GM23338 (cell line): ENCODE measurements around the gene HERC4. TPM values are rescaled to one million over a fixed set of nuclear protein-coding genes. Genes with fewer than 3 reads are reported as not detected.

Experiments
- ATAC-seq: fragments of 200-7000 bp; cut with Tn5 transposase; 3 replicates; pipeline ENCODE4 v1.9.1; 2020
- DNase-seq: peaks from one replicate; pipeline ENCODE4 v3.0.0-alpha.2; 2015; ENCODE audit warnings: low spot score
- H2AFZ ChIP-seq: fragments of 200-600 bp; sonication (generic); 2 replicates; pipeline ENCODE4 v1.8.0; 2016; ENCODE audit warnings: antibody characterized with exemption, mild to moderate bottlenecking, moderate library complexity
- H3F3A ChIP-seq: fragments of 200-600 bp; sonication (generic); replicated peaks from 2 replicates; pipeline ENCODE4 v1.8.0; 2017; ENCODE audit warnings: antibody characterized with exemption, mixed run types, low read depth
- H3K27ac ChIP-seq: fragments of 200-600 bp; sonication (generic); 2 replicates; pipeline ENCODE4 v1.6.1; 2016; ENCODE audit warnings: low read depth
- H3K27me3 ChIP-seq: fragments of 200-600 bp; sonication (generic); 2 replicates; pipeline ENCODE4 v1.8.0; 2016; ENCODE audit warnings: mild to moderate bottlenecking, mixed run types, moderate library complexity; ENCODE audit not compliant: insufficient read depth
- H3K36me3 ChIP-seq: fragments of 200-600 bp; sonication (generic); 2 replicates; pipeline ENCODE4 v1.8.0; 2016; ENCODE audit warnings: mild to moderate bottlenecking; ENCODE audit not compliant: insufficient read depth
- H3K4me1 ChIP-seq: fragments of 200-600 bp; sonication (generic); 2 replicates; pipeline ENCODE4 v1.8.0; 2016; ENCODE audit warnings: mild to moderate bottlenecking, moderate library complexity; ENCODE audit not compliant: insufficient read depth
- H3K4me2 ChIP-seq: fragments of 200-600 bp; sonication (generic); 2 replicates; pipeline ENCODE4 v1.7.1; 2017; ENCODE audit warnings: mixed run types
- H3K4me3 ChIP-seq: fragments of 200-600 bp; sonication (generic); 2 replicates; pipeline ENCODE4 v1.6.1; 2016; ENCODE audit warnings: mixed run types
- H3K79me2 ChIP-seq: fragments of 200-600 bp; sonication (generic); replicated peaks from 2 replicates; pipeline ENCODE4 v1.8.0; 2017; ENCODE audit warnings: mild to moderate bottlenecking; ENCODE audit not compliant: insufficient read depth
- H3K9me2 ChIP-seq: fragments of 200-600 bp; sonication (generic); 2 replicates; pipeline ENCODE4 v1.8.0; 2017; ENCODE audit not compliant: insufficient read depth
- H4K20me1 ChIP-seq: fragments of 200-600 bp; sonication (generic); replicated peaks from 2 replicates; pipeline ENCODE4 v1.8.0; 2017; ENCODE audit warnings: mild to moderate bottlenecking; ENCODE audit not compliant: insufficient read depth
- H3K27ac Mint-ChIP-seq: 2 replicates; pipeline ENCODE4 v1.8.0; 2020; ENCODE audit warnings: inconsistent platforms, mild to moderate bottlenecking, moderate library complexity, mixed read lengths
- H3K27me3 Mint-ChIP-seq: 3 replicates; pipeline ENCODE4 v1.8.0; 2022; ENCODE audit warnings: low read depth, mild to moderate bottlenecking, moderate library complexity, mixed read lengths, inconsistent platforms; ENCODE audit not compliant: insufficient read depth, poor library complexity
- H3K36me3 Mint-ChIP-seq: 3 replicates; pipeline ENCODE4 v1.8.0; 2021; ENCODE audit warnings: low read depth, mild to moderate bottlenecking, inconsistent platforms, moderate library complexity, mixed read lengths
- H3K4me1 Mint-ChIP-seq: 3 replicates; pipeline ENCODE4 v1.8.0; 2020; ENCODE audit warnings: mild to moderate bottlenecking, inconsistent platforms, mixed read lengths
- H3K4me3 Mint-ChIP-seq: 3 replicates; pipeline ENCODE4 v1.8.0; 2021; ENCODE audit warnings: moderate library complexity, mild to moderate bottlenecking, inconsistent platforms, mixed read lengths
- H3K9me3 Mint-ChIP-seq: 3 replicates; pipeline ENCODE4 v1.8.0; 2020; ENCODE audit warnings: moderate library complexity, mild to moderate bottlenecking, inconsistent platforms, mixed read lengths
- CREB1 ChIP-seq: fragments of 250-450 bp; sonication (Bioruptor Pico); IDR thresholded peaks from 2 replicates; pipeline ENCODE4 v1.5.0; 2020; ENCODE audit warnings: low read depth, mild to moderate bottlenecking, moderate library complexity
- EZH2 ChIP-seq: fragments of 200-600 bp; sonication (generic); IDR thresholded peaks from one replicate; pipeline ENCODE4 v1.8.0; 2017; ENCODE audit warnings: antibody characterized with exemption, mild to moderate bottlenecking, low read depth; ENCODE audit not compliant: unreplicated experiment
- EZH2phosphoT487 ChIP-seq: fragments of 200-600 bp; sonication (generic); IDR thresholded peaks from one replicate; pipeline ENCODE4 v1.8.1; 2018; ENCODE audit warnings: antibody characterized with exemption; ENCODE audit not compliant: unreplicated experiment
- JUNB ChIP-seq: IDR thresholded peaks from one replicate; pipeline ENCODE4 v1.6.1; 2016; ENCODE audit warnings: antibody characterized with exemption; ENCODE audit not compliant: unreplicated experiment
- NANOG ChIP-seq: IDR thresholded peaks from 2 replicates; pipeline ENCODE4 v1.6.1; 2016; ENCODE audit warnings: antibody characterized with exemption, borderline replicate concordance
- POLR2AphosphoS5 ChIP-seq: IDR thresholded peaks from 2 replicates; pipeline ENCODE4 v1.6.1; 2016; ENCODE audit warnings: antibody characterized with exemption, low read depth
- STAT1 ChIP-seq: IDR thresholded peaks from one replicate; pipeline ENCODE4 v1.6.1; 2016; ENCODE audit warnings: antibody characterized with exemption; ENCODE audit not compliant: unreplicated experiment
- ZNF114 ChIP-seq: fragments of 250-450 bp; sonication (Bioruptor Pico); IDR thresholded peaks from 2 replicates; pipeline ENCODE4 v1.5.0; 2020; ENCODE audit warnings: mild to moderate bottlenecking, moderate library complexity
- ZNF331 ChIP-seq: fragments of 250-450 bp; sonication (Bioruptor Pico); IDR thresholded peaks from 2 replicates; pipeline ENCODE4 v1.5.0; 2020; ENCODE audit warnings: low read depth, mild to moderate bottlenecking, moderate library complexity
- polyA plus RNA-seq: library from polyadenylated mRNA; unstranded; fragments of >200 nt; fragmentation: Nextera tagmentation; extraction: Ambion mirVana; gene quantifications from 2 replicates; pipeline ENCODE4 v1.2.1, GENCODE V29; 2016
- total RNA-seq: library from RNA; depleted of rRNA; stranded (reverse); fragments of >200 nt; shearing (Covaris generic); gene quantifications from 2 replicates; pipeline ENCODE4 v1.2.3, GENCODE V29; 2014
- TF ChIP-seq, protein P1 (sequence below), 2 experiments: fragments of 200-600 bp in 1 of 2; sonication (generic) in 1 of 2; conservative IDR thresholded peaks; 2 replicates each; pipeline versions ENCODE4 v1.5.1 to v1.6.1; 2016 to 2017; ENCODE audit warnings: antibody characterized with exemption in 2 of 2, low read depth in 2 of 2, mild to moderate bottlenecking in 2 of 2, moderate library complexity in 1 of 2
- TF ChIP-seq, protein P2 (sequence below): IDR thresholded peaks from one replicate; pipeline ENCODE4 v1.6.1; 2018; ENCODE audit warnings: antibody characterized with exemption; ENCODE audit not compliant: unreplicated experiment
- TF ChIP-seq, protein P3 (sequence below): IDR thresholded peaks from 2 replicates; pipeline ENCODE4 v1.6.1; 2016; ENCODE audit warnings: antibody characterized with exemption
- TF ChIP-seq, protein P4 (sequence below): fragments of 250-450 bp; sonication (Bioruptor Pico); IDR thresholded peaks from 2 replicates; pipeline ENCODE4 v1.5.0; 2020; ENCODE audit warnings: mild to moderate bottlenecking, moderate library complexity

HERC4 gene
- total and polyA plus RNA-seq, 2 experiments from 2014 or later: 20.1 to 67.2 TPM

DNA sequence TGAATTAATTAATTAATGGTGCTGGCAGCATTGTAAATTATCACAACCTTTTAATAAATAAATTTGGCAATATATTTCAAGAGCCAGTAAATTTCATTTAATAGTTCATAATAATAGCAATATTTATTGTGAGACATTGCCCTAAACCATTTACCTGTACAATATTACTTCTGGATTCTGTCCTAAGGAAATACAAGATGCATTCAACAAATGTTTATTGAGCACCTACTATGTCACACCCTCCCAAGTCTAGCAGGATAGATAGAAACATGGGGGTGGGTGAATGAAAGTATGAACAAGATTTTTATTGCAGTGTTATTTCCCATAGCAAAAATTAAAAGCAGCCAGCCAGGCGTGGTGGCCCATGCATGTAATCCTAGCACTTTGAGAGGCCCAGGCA is 4.4 kb upstream of the HERC4 start:
- H3K27ac ChIP-seq: no peak overlapping the region
- TF ChIP-seq ZNF331 (CRISPR knock-in tag) (no peak), POLR2AphosphoS5 (no peak), STAT1 (no peak), CREB1 (CRISPR knock-in tag) (no peak), ZNF114 (CRISPR knock-in tag) (no peak), NANOG (no peak), JUNB (no peak), EZH2 (no peak), EZH2phosphoT487 (no peak)
- TF ChIP-seq, protein P1, sequence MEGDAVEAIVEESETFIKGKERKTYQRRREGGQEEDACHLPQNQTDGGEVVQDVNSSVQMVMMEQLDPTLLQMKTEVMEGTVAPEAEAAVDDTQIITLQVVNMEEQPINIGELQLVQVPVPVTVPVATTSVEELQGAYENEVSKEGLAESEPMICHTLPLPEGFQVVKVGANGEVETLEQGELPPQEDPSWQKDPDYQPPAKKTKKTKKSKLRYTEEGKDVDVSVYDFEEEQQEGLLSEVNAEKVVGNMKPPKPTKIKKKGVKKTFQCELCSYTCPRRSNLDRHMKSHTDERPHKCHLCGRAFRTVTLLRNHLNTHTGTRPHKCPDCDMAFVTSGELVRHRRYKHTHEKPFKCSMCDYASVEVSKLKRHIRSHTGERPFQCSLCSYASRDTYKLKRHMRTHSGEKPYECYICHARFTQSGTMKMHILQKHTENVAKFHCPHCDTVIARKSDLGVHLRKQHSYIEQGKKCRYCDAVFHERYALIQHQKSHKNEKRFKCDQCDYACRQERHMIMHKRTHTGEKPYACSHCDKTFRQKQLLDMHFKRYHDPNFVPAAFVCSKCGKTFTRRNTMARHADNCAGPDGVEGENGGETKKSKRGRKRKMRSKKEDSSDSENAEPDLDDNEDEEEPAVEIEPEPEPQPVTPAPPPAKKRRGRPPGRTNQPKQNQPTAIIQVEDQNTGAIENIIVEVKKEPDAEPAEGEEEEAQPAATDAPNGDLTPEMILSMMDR (conservative IDR thresholded peaks at IDR 0.05; ENCODE audit: low read depth in 2 of 2): no peak
- TF ChIP-seq, protein P2, sequence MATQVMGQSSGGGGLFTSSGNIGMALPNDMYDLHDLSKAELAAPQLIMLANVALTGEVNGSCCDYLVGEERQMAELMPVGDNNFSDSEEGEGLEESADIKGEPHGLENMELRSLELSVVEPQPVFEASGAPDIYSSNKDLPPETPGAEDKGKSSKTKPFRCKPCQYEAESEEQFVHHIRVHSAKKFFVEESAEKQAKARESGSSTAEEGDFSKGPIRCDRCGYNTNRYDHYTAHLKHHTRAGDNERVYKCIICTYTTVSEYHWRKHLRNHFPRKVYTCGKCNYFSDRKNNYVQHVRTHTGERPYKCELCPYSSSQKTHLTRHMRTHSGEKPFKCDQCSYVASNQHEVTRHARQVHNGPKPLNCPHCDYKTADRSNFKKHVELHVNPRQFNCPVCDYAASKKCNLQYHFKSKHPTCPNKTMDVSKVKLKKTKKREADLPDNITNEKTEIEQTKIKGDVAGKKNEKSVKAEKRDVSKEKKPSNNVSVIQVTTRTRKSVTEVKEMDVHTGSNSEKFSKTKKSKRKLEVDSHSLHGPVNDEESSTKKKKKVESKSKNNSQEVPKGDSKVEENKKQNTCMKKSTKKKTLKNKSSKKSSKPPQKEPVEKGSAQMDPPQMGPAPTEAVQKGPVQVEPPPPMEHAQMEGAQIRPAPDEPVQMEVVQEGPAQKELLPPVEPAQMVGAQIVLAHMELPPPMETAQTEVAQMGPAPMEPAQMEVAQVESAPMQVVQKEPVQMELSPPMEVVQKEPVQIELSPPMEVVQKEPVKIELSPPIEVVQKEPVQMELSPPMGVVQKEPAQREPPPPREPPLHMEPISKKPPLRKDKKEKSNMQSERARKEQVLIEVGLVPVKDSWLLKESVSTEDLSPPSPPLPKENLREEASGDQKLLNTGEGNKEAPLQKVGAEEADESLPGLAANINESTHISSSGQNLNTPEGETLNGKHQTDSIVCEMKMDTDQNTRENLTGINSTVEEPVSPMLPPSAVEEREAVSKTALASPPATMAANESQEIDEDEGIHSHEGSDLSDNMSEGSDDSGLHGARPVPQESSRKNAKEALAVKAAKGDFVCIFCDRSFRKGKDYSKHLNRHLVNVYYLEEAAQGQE: no peak
- TF ChIP-seq, protein P3, sequence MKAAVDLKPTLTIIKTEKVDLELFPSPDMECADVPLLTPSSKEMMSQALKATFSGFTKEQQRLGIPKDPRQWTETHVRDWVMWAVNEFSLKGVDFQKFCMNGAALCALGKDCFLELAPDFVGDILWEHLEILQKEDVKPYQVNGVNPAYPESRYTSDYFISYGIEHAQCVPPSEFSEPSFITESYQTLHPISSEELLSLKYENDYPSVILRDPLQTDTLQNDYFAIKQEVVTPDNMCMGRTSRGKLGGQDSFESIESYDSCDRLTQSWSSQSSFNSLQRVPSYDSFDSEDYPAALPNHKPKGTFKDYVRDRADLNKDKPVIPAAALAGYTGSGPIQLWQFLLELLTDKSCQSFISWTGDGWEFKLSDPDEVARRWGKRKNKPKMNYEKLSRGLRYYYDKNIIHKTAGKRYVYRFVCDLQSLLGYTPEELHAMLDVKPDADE: no peak
- TF ChIP-seq, protein P4, sequence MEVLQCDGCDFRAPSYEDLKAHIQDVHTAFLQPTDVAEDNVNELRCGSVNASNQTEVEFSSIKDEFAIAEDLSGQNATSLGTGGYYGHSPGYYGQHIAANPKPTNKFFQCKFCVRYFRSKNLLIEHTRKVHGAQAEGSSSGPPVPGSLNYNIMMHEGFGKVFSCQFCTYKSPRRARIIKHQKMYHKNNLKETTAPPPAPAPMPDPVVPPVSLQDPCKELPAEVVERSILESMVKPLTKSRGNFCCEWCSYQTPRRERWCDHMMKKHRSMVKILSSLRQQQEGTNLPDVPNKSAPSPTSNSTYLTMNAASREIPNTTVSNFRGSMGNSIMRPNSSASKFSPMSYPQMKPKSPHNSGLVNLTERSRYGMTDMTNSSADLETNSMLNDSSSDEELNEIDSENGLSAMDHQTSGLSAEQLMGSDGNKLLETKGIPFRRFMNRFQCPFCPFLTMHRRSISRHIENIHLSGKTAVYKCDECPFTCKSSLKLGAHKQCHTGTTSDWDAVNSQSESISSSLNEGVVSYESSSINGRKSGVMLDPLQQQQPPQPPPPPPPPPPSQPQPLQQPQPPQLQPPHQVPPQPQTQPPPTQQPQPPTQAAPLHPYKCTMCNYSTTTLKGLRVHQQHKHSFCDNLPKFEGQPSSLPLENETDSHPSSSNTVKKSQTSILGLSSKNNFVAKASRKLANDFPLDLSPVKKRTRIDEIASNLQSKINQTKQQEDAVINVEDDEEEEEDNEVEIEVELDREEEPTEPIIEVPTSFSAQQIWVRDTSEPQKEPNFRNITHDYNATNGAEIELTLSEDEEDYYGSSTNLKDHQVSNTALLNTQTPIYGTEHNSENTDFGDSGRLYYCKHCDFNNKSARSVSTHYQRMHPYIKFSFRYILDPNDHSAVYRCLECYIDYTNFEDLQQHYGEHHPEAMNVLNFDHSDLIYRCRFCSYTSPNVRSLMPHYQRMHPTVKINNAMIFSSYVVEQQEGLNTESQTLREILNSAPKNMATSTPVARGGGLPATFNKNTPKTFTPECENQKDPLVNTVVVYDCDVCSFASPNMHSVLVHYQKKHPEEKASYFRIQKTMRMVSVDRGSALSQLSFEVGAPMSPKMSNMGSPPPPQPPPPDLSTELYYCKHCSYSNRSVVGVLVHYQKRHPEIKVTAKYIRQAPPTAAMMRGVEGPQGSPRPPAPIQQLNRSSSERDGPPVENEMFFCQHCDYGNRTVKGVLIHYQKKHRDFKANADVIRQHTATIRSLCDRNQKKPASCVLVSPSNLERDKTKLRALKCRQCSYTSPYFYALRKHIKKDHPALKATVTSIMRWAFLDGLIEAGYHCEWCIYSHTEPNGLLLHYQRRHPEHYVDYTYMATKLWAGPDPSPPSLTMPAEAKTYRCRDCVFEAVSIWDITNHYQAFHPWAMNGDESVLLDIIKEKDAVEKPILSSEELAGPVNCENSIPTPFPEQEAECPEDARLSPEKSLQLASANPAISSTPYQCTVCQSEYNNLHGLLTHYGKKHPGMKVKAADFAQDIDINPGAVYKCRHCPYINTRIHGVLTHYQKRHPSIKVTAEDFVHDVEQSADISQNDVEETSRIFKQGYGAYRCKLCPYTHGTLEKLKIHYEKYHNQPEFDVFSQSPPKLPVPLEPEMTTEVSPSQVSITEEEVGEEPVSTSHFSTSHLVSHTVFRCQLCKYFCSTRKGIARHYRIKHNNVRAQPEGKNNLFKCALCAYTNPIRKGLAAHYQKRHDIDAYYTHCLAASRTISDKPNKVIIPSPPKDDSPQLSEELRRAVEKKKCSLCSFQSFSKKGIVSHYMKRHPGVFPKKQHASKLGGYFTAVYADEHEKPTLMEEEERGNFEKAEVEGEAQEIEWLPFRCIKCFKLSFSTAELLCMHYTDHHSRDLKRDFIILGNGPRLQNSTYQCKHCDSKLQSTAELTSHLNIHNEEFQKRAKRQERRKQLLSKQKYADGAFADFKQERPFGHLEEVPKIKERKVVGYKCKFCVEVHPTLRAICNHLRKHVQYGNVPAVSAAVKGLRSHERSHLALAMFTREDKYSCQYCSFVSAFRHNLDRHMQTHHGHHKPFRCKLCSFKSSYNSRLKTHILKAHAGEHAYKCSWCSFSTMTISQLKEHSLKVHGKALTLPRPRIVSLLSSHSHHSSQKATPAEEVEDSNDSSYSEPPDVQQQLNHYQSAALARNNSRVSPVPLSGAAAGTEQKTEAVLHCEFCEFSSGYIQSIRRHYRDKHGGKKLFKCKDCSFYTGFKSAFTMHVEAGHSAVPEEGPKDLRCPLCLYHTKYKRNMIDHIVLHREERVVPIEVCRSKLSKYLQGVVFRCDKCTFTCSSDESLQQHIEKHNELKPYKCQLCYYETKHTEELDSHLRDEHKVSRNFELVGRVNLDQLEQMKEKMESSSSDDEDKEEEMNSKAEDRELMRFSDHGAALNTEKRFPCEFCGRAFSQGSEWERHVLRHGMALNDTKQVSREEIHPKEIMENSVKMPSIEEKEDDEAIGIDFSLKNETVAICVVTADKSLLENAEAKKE (CRISPR knock-in tag): no peak
- DNase-seq: no peak
- no peak overlapping the region for H2AFZ ChIP-seq
- no peaks in the 10 kb centered on the region; the same call in 2 of the 3 replicates for H3K9me3 Mint-ChIP-seq
- H3K4me1 ChIP-seq: peaks cover 10% of the 10 kb centered on the region
- H3K36me3 ChIP-seq: no peaks in the 10 kb centered on the region
- H3K4me3 ChIP-seq: no peak overlapping the region
- no peak overlapping the region for H3K4me2 ChIP-seq
- no peaks in the 10 kb centered on the region for H3K27me3 ChIP-seq
- H4K20me1 ChIP-seq: no peaks in the 10 kb centered on the region
- H3K27me3 Mint-ChIP-seq: no peaks in the 10 kb centered on the region
- H3K4me1 Mint-ChIP-seq: peaks cover 15% of the 10 kb centered on the region
- peaks cover under 1% of the 10 kb centered on the region for H3K79me2 ChIP-seq
- no peaks in the 10 kb centered on the region for H3K36me3 Mint-ChIP-seq
- H3K27ac Mint-ChIP-seq: no peak overlapping the region
- no peak for ATAC-seq
- H3F3A ChIP-seq: peaks cover 10% of the 10 kb centered on the region
- H3K9me2 ChIP-seq: no peaks in the 10 kb centered on the region
- H3K4me3 Mint-ChIP-seq: no peak overlapping the region
